Measurements from ENCODE around the gene LDLRAD2. TPM values are rescaled to one million over a fixed set of nuclear protein-coding genes. Genes with fewer than 3 reads are reported as not detected.
"Not testable (repeated sequence)": the region's sequence is repeated elsewhere in the genome, so short reads cannot be mapped to it uniquely, and the experiment has no call there.

The LDLRAD2 gene, protein sequence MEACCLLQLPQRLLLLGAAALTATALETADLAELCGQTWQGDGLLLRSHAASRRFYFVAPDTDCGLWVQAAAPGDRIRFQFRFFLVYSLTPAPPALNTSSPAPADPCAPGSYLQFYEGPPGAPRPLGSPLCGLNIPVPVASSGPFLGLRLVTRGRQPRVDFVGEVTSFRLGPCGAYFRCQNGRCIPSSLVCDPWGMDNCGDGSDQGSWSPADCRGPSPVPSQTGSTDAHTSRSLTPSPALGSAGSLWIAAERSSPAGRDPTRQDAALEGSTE
- not detected in 2 replicates for total RNA-seq

DNA sequence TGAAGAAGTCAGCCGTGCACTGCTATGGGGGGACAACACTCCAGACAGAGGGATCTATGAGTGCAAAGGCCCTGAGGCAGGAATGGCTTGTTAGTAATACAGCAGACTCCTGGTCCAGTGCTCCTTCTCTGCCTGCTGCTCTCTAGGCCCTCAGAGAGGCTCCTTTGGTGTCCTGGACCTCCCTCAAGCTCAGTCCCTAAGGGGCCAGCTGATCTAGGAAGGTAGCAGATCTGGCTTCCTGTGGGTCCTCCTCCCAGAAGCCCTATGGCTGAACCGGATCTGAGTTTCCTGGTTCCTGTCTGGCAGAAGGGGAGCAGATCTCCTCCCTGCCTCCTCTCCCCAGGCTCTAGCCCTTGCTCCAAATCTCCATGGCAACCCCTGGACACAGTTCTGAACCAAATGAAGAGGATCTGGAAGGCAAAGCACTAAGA lies at the start of gene LDLRAD2:
Gene LDLRAD2 (plus strand): TSS at position 391 of the 431 bp plus-strand sequence. CDS start 187 bp downstream, outside the sequence.
- Mint-ChIP-seq H3K27me3 (ENCODE audit: insufficient read depth) (peaks cover 19% of the 10 kb centered on the region), H3K4me1 (ENCODE audit: low read depth) (peaks cover 6% of the 10 kb centered on the region), H3K9me3 (no peaks in the 10 kb centered on the region), H3K36me3 (ENCODE audit: low read depth) (no peaks in the 10 kb centered on the region), H3K4me3 (no peak within 1 kb of the TSS), H3K27ac (no peak within 1 kb of the TSS)
- intact Hi-C loops (cut with micrococcal nuclease) = loop anchor here (10.0 kb wide), 1 partner anchor 153 kb away; no protein-coding TSS in a partner anchor
- DNase-seq (ENCODE audit: low spot score) = no peak

GRCh38 chr1:21763236-21763635 lies 48.8 kb upstream of the LDLRAD2 start:
- Mint-ChIP-seq H3K27me3 (ENCODE audit: insufficient read depth) (no peaks in the 10 kb centered on the region), H3K36me3 (ENCODE audit: low read depth) (peaks cover 4% of the 10 kb centered on the region), H3K27ac (no peak overlapping the region), H3K4me1 (ENCODE audit: low read depth) (peaks cover 41% of the 10 kb centered on the region), H3K9me3 (no peaks in the 10 kb centered on the region), H3K4me3 (no peak overlapping the region)
- intact Hi-C loops (cut with micrococcal nuclease) = no loop called here
- no peak for DNase-seq (ENCODE audit: low spot score)

- peaks cover 5% of the 10 kb centered on the region for H3K36me3 Mint-ChIP-seq (ENCODE audit: low read depth)
- H3K4me1 Mint-ChIP-seq (ENCODE audit: low read depth) = peaks cover 47% of the 10 kb centered on the region
- no peak overlapping the region for H3K27ac Mint-ChIP-seq
- H3K9me3 Mint-ChIP-seq = no peaks in the 10 kb centered on the region
- no peaks in the 10 kb centered on the region for H3K27me3 Mint-ChIP-seq (ENCODE audit: insufficient read depth)
- intact Hi-C loops (cut with micrococcal nuclease) = no loop called here
- DNase-seq (ENCODE audit: low spot score) = no peak
- H3K4me3 Mint-ChIP-seq = no peak overlapping the region
Measured at GRCh38 chr1:21763694-21764419, 48.2 kb upstream of the LDLRAD2 start.

DNA sequence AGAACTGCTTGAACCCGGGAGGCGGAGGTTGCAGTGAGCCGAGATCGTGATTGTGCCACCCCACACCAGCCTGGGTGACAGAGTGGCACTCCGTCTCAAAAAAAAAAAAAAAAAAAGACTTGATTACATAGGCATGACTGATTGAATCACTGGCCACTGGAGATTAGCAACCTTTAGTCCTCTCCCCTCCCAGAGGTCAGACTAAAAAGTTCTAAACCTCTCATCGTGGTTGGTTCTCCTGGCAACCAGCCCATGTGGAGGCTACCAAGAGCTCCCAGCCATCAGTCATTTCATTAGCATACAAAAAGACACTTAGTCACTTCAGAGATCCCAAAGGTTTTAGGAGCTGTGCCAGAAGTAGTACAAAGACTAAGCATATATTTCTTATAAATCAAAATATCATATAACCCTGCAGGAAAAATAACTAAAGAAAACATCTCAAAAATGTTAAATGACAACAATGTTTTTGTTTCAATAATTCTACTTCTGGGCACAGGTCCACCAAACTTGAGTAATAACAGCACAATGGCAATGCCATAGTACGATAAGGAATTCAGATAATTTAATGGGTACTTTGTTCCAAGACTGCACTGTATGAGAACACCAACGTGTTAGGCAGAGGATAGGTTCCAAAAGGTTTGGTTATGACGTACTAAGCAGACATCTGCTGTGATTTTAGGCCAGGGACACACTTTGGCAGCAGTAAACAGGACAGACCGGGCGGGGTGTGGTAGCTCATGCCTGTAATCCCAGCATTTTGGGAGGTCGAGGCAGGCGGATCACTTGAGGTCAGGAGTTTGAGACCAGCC lies 47.2 kb upstream of the LDLRAD2 start:
- H3K27ac Mint-ChIP-seq = peak overlapping the region; percentile 40
- peaks cover 46% of the 10 kb centered on the region for H3K4me1 Mint-ChIP-seq (ENCODE audit: low read depth)

GRCh38 chr1:21766210-21766609 lies 45.9 kb upstream of the LDLRAD2 start:
- intact Hi-C loops (cut with micrococcal nuclease) = loop anchor here (1.0 to 2.0 kb wide), 2 partner anchors 13 to 27 kb away; no protein-coding TSS in a partner anchor
- DNase-seq (ENCODE audit: low spot score) = no peak
- H3K4me3 Mint-ChIP-seq = no peak overlapping the region
- H3K9me3 Mint-ChIP-seq = no peaks in the 10 kb centered on the region
- H3K27ac Mint-ChIP-seq = peak overlapping the region; percentile 90
- H3K36me3 Mint-ChIP-seq (ENCODE audit: low read depth) = peaks cover 13% of the 10 kb centered on the region
- peaks cover 49% of the 10 kb centered on the region for H3K4me1 Mint-ChIP-seq (ENCODE audit: low read depth)
- H3K27me3 Mint-ChIP-seq (ENCODE audit: insufficient read depth) = no peaks in the 10 kb centered on the region

More for the DNA sequence above, 47.2 kb upstream of the LDLRAD2 start:
- intact Hi-C loops (cut with micrococcal nuclease) = no loop called here
- Mint-ChIP-seq H3K4me3 (no peak overlapping the region), H3K36me3 (ENCODE audit: low read depth) (peaks cover 8% of the 10 kb centered on the region), H3K9me3 (no peaks in the 10 kb centered on the region), H3K27me3 (ENCODE audit: insufficient read depth) (no peaks in the 10 kb centered on the region)
- no peak for DNase-seq (ENCODE audit: low spot score)

GRCh38 chr1:21767106-21767505 lies 45.0 kb upstream of the LDLRAD2 start:
- H3K4me3 Mint-ChIP-seq; DNase-seq (ENCODE audit: low spot score); H3K27me3 Mint-ChIP-seq (ENCODE audit: insufficient read depth); H3K9me3 Mint-ChIP-seq: not testable (repeated sequence)
- Mint-ChIP-seq H3K27ac (peak overlapping the region; percentile 7), H3K36me3 (ENCODE audit: low read depth) (peaks cover 13% of the 10 kb centered on the region), H3K4me1 (ENCODE audit: low read depth) (peaks cover 49% of the 10 kb centered on the region)
- intact Hi-C loops (cut with micrococcal nuclease) = loop anchor here (2.0 kb wide), 1 partner anchor 28 kb away; no protein-coding TSS in a partner anchor

- Mint-ChIP-seq H3K27me3 (ENCODE audit: insufficient read depth) (no peaks in the 10 kb centered on the region), H3K4me3 (no peak overlapping the region), H3K36me3 (ENCODE audit: low read depth) (peaks cover 11% of the 10 kb centered on the region), H3K9me3 (no peaks in the 10 kb centered on the region), H3K27ac (peak overlapping the region; percentile 76), H3K4me1 (ENCODE audit: low read depth) (peaks cover 40% of the 10 kb centered on the region)
- intact Hi-C loops (cut with micrococcal nuclease) = loop anchor here (10.0 kb wide), 1 partner anchor 445 kb away; no protein-coding TSS in a partner anchor
- no peak for DNase-seq (ENCODE audit: low spot score)
Measured at GRCh38 chr1:21770201-21770600, 41.9 kb upstream of the LDLRAD2 start.

DNA sequence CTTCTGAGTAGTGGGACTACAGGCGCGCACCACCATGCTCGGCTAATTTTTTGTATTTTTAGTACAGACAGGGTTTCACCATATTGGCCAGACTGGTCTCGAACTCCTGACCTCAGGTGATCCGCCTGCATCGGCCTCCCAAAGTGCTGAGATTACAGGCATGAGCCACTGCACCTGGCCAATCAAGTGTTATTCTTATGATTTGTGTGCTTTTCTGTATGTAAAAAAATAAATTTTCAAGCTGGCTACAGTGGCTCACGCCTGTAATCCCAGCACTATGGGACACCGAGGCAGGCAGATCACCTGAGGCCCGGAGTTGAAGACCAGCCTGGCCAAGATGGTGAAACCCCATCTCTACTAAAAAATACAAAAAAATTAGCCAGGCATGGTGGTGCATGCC lies 41.5 kb upstream of the LDLRAD2 start:
- intact Hi-C loops (cut with micrococcal nuclease) = loop anchor here (10.0 kb wide), 1 partner anchor 446 kb away; no protein-coding TSS in a partner anchor
- H3K4me3 Mint-ChIP-seq; H3K27me3 Mint-ChIP-seq (ENCODE audit: insufficient read depth); H3K9me3 Mint-ChIP-seq; H3K27ac Mint-ChIP-seq; DNase-seq (ENCODE audit: low spot score): not testable (repeated sequence)
- H3K36me3 Mint-ChIP-seq (ENCODE audit: low read depth) = peaks cover 11% of the 10 kb centered on the region
- H3K4me1 Mint-ChIP-seq (ENCODE audit: low read depth) = peaks cover 40% of the 10 kb centered on the region

DNA sequence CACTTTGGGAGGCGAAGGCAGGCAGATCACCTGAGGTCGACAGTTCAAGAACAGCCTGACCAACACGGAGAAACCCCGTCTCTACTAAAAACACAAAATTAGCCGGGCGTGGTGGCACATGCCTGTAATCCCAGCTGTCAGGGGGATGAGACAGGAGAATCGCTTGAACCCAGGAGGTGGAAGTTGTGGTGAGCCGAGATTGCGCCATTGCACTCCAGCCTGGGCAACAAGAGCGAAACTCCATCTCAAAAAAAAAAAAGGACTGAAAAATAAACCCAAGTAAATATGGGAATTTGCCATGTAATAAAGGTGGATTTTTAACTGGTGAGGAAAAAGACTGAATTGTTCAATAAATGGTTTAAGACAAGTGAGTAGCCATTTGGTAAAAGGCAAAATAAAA lies 40.4 kb upstream of the LDLRAD2 start:
- H3K27me3 Mint-ChIP-seq (ENCODE audit: insufficient read depth); H3K9me3 Mint-ChIP-seq; H3K4me3 Mint-ChIP-seq; DNase-seq (ENCODE audit: low spot score); H3K27ac Mint-ChIP-seq: not testable (repeated sequence)
- peaks cover 39% of the 10 kb centered on the region for H3K4me1 Mint-ChIP-seq (ENCODE audit: low read depth)
- intact Hi-C loops (cut with micrococcal nuclease) = loop anchor here (10.0 kb wide), 1 partner anchor 447 kb away; no protein-coding TSS in a partner anchor
- H3K36me3 Mint-ChIP-seq (ENCODE audit: low read depth) = peaks cover 17% of the 10 kb centered on the region

DNA sequence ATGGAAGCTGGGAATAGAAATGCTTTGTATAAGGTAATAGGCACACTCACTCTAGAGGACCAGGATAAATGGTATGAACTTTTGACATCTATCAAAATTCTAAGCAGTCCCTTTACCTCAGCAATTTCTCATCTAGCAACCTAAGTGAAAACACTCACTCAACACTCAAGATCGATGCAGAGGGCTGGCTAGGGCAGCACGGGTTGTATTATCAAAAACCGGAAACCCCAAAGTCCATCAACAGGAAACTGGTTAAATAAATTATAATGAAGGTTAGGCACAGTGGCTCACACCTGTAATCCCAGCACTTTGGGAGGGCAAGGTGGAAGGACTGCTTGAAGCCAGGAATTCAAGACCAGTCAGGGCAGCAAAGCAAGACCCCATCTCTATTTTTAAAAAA lies 38.5 kb upstream of the LDLRAD2 start:
- Mint-ChIP-seq H3K9me3 (no peaks in the 10 kb centered on the region), H3K4me1 (ENCODE audit: low read depth) (peaks cover 39% of the 10 kb centered on the region), H3K27ac (peak overlapping the region; percentile 5), H3K27me3 (ENCODE audit: insufficient read depth) (no peaks in the 10 kb centered on the region), H3K4me3 (no peak overlapping the region), H3K36me3 (ENCODE audit: low read depth) (peaks cover 22% of the 10 kb centered on the region)
- intact Hi-C loops (cut with micrococcal nuclease) = loop anchor here (10.0 kb wide), 1 partner anchor 449 kb away; no protein-coding TSS in a partner anchor
- no peak for DNase-seq (ENCODE audit: low spot score)

DNA sequence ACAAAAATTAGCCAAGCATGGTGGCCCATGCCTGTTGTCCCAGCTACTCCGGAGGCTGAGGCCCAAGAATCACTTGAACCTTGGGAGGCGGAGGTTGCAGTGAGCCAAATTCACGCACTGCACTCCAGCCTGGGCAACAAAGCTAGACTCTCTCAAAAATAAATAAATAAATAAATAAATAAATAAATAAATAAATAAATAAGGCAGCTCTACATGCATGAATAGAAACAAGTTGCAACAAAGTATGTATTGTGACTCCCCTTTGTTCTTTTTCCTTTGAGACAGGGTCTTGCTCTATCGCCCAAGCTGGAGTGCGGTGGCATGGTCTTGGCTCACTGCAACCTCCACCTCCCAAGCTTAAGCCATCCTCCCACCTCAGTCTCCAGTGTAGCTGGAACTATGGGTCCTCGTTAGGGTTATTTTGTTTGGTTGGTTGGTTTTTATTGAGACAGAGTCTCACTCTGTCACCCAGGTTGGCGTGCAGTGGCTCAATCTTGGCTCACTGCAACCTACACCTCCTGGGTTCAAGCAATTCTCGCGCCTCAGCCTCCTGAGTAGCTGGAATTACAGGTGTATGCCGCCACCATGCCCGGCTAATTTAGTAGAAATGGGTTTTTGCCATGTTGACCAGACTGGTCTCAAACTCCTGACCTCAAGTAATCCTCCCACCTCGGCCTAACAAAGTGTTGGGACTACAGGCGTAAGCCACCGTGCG lies 37.1 kb upstream of the LDLRAD2 start:
- peaks cover 20% of the 10 kb centered on the region for H3K36me3 Mint-ChIP-seq (ENCODE audit: low read depth)
- no peaks in the 10 kb centered on the region for H3K9me3 Mint-ChIP-seq
- H3K4me1 Mint-ChIP-seq (ENCODE audit: low read depth) = peaks cover 37% of the 10 kb centered on the region
- peak overlapping the region; percentile 67 for H3K27ac Mint-ChIP-seq
- no peak overlapping the region for H3K4me3 Mint-ChIP-seq
- no peak for DNase-seq (ENCODE audit: low spot score)
- no peaks in the 10 kb centered on the region for H3K27me3 Mint-ChIP-seq (ENCODE audit: insufficient read depth)
- intact Hi-C loops (cut with micrococcal nuclease) = loop anchor here (5.0 to 10.0 kb wide), 2 partner anchors 450 to 843 kb away; no protein-coding TSS in a partner anchor

DNA sequence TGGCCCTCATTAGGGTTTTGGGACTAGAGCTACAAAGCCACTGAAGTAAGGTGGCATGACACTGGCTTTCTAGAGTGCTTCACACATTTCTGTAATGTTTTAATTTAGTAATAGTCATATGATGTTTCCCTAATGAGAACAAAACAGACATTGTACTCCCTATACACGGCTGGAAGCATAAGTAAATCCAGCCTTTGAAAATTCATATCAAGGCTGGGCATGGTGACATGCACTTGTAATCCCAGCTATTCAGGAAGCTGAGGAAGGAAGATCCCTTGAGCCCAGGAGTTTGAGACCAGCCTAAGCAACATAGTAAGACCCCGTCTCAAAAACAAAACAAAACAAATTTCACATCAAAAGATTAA lies 36.5 kb upstream of the LDLRAD2 start:
- DNase-seq (ENCODE audit: low spot score) = no peak
- peaks cover 37% of the 10 kb centered on the region for H3K4me1 Mint-ChIP-seq (ENCODE audit: low read depth)
- H3K27me3 Mint-ChIP-seq (ENCODE audit: insufficient read depth) = no peaks in the 10 kb centered on the region
- H3K36me3 Mint-ChIP-seq (ENCODE audit: low read depth) = peaks cover 19% of the 10 kb centered on the region
- H3K9me3 Mint-ChIP-seq = no peaks in the 10 kb centered on the region
- H3K27ac Mint-ChIP-seq = peak overlapping the region; percentile 67
- H3K4me3 Mint-ChIP-seq = no peak overlapping the region
- intact Hi-C loops (cut with micrococcal nuclease) = loop anchor here (5.0 to 10.0 kb wide), 2 partner anchors 451 to 843 kb away; no protein-coding TSS in a partner anchor
